DMS153 (cell line): ENCODE measurements around the gene UBASH3B.
"Not testable (repeated sequence)": the region's sequence is repeated elsewhere in the genome, so short reads cannot be mapped to it uniquely, and the experiment has no call there.

Experiments
- DNase-seq: peaks from one replicate; lab custom pipeline; 2025; lab: John Stamatoyannopoulos, UW

Gene UBASH3B

DNA sequence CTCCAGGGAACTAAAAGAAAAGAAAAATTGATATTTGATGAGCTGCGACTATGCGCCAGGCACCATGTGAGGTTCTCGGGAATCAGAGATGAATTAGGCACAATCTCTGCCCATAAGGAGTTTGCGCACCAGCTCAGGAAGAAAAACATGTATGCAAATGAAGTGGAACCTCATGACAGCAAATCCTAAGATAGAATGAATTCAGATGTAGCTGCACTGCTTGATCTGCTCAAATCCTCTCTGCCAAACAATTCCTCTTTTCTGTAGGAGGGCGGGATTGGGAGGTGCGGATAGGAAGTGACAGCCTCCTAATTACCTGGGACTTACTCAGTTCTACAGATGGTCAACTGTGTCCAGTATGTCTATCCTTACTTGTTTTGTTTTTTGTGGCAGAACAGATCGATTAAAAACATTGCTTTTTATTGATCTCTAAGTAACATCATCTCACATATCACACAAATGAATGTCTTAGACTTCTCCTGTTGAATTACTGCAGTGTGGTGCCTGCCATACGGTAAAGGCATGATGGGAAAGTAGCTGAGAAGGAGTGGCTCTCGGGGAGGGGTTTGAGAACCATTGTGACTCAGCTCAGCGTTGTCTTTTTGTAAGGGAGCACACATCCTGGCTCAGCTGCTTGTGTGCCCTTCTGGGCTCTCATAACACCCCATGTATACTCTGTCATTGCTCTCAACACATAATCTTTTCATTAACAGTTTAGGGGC is 196.7 kb downstream of the UBASH3B start:
- DNase-seq, result no peak

DNA sequence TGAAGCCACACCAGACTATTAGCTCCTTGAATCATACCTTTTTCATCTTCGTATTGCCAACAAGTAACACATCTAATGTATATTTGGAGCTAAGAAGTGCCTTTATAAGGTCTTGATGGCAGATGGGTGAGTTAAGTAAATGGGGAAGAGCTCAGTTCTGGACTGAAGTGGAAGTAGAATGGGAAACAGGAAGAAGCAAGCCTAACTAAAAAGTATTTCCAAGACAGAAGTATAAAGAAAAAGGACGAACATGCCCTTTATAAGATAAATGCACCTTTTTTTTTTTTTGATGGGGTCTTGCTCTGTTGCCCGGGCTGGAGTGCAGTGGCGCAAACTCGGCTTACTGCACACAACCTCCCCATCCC is 197.3 kb downstream of the UBASH3B start:
- no peak for DNase-seq

DNA sequence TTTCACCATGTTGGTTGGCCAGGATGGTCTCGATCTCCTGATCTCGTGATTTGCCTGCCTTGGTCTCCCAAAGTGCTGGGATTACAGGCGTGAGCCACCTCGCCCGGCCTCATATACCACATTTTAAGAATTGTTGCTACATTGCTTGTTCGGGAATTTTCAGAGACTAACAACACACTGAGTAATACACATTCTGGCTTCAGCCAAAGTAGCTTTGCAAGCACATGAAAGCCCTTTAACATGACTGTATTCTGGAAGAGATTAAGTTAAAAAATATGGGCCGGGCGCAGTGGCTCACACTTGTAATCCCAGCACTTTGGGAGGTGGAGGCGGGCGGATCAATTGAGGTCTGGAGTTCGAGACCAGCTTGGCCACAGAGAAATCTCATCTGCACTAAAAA is 197.7 kb downstream of the UBASH3B start:
- DNase-seq, result no peak

DNA sequence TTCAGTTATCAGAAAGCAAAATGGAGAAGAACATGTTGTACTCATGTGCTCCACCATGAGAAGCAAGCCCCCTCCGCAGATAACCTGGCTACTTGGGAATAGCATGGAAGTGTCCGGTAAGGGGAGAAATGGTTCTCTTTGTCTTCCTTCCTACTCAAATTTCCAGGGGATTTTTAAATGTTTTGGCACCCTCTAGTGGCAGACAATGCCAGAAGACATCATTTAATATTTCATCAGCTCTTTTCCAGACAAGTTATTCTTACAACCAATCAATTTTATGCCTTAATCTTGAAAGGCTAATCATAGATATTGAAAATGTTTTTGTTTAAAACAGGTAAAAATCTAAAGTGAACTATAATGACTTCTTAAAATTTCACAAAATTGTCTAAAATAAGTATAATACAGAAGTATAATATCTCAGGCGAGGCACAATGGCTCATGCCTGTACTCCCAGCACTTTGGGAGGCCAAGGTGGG is 198.5 kb downstream of the UBASH3B start:
- peak; percentile 66 for DNase-seq

DNA sequence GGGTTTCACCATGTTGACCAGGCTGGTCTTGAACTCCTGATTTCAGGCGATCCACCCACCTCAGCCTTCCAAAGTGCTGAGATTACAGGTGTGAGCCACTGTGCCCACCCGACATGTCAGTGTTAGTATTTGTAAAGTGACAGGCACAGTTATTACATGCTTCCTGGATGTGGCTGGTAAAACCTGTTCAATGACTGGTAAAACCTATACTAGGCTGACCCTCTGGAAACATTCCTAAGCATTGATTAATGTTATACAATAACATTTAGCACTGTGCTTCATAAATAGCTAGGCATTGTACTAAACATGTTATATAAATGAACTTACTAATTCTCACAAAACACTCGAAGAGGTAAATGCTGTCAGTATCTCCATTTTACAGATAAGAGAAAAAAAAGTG is 206.1 kb downstream of the UBASH3B start:
- DNase-seq, result no peak

DNA sequence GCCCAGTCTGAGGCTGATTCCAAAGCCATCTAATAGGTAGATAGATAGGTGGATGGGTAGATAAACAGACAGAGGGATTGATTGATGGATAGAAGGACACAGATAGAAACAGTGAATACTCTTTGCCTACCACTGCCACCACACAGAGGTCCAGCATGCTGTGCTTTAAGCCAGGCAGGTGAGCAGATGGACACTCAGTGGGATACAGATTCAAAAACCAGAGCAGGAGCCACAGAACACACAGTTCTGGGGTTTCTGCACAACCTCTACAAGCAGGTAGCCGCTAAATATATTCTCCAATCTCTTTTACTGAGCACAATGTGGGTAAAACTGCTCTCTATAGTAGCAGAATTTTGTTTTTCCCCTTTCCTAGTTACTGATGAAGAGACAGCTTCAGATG is 206.6 kb downstream of the UBASH3B start:
- DNase-seq, result no peak

DNA sequence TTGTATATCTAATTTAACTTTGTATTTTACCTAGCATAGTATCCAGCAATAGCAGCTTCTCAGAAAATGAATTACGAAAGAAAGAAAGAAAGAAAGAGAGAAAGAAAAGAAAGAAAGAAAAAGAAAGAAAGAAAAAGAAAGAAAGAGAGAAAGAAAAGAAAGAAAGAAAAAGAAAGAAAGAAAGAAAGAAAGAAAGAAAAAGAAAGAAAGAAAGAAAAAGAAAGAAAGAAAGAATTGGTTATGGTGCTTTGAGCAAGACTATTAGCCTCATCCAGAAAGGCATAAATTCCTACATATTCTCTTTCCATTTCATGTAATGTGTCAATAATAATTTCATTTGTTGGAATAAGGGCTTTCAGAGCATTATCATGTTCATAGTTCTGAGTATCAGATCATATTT is 207.6 kb downstream of the UBASH3B start:
- not testable (repeated sequence) for DNase-seq

- no peak for DNase-seq
Observed at GRCh38 chr11:122863704-122864326, 208.3 kb downstream of the UBASH3B start.
